ENCODE results near the gene FAM81B.

GRCh38 chr5:95403996-95404395 is 12.8 kb downstream of the FAM81B start:
- no peak for TF ChIP-seq CTCF (IDR thresholded peaks at IDR 0.05)
- TF ChIP-seq POLR2A (IDR thresholded peaks at IDR 0.05), result no peak
